ENCODE measurements around the gene ST8SIA6.

Gene ST8SIA6

DNA sequence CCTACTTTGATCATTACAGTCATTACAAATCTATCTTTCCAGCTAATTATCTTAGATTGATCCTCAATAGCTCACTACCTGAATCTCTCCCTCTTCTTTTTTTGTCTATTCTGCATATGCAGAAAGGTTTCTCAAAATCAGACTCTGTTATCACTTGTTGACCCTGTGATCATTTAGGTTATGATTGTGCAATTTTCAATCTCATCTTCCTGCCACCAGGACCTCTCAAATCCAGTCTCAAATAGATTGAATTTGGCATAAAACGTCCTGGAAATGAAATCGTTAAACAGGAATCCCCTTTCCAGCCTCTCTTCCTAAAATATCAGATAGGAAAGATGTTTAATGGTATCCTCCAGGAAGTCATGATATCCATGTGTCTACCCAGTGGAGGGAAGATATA is 96.6 kb downstream of the ST8SIA6 start:
- Histone ChIP-seq H3K27me3 (replicated peaks; ENCODE audit: insufficient read depth, low read length) (no peaks in the 10 kb centered on the region), H3K36me3 (replicated peaks; ENCODE audit: insufficient read depth, low read length) (no peaks in the 10 kb centered on the region), H3K27ac (ENCODE audit: low read length) (no peak overlapping the region), H4K20me1 (ENCODE audit: insufficient read depth, low read length) (no peaks in the 10 kb centered on the region), H3K9me2 (replicated peaks; ENCODE audit: insufficient read depth, low read length) (no peaks in the 10 kb centered on the region), H3F3A (ENCODE audit: insufficient read depth, low read length) (no peaks in the 10 kb centered on the region), H2AFZ (ENCODE audit: low read length) (no peak overlapping the region), H3K4me3 (ENCODE audit: low read length) (no peak overlapping the region), H3K79me2 (ENCODE audit: low read length) (no peaks in the 10 kb centered on the region), H3K4me1 (ENCODE audit: low read length) (no peaks in the 10 kb centered on the region), H3K9ac (ENCODE audit: low read length) (no peak overlapping the region), H3K9me3 (replicated peaks; ENCODE audit: insufficient read depth, low read length) (no peaks in the 10 kb centered on the region), H3K4me2 (ENCODE audit: low read depth, low read length) (no peak overlapping the region)
- DNase-seq: no peak
- no peak for TF ChIP-seq EZH2 (optimal IDR thresholded peaks at IDR 0.05; ENCODE audit: low read depth, low read length)
- TF ChIP-seq EZH2phosphoT487 (IDR thresholded peaks at IDR 0.05; ENCODE audit: low read length): no peak

DNA sequence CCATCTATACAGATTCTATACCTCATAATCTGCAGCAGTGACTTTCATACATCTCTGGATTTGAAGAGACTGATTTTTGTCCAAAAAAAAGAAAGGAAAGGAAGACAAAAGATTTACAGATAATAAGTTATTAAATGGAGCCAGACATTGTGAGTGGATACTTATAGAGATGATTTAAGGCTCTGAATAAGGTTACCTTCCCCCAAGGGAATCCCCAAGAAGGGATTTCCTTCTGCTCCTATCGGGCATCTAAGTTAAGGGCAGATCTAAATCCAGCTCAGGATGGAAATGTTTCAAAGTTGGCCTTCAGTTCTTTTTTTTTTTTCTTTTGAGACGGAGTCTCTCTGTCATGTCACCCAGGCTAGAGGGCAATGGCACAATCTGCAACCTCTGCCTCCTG is 97.6 kb downstream of the ST8SIA6 start:
- Histone ChIP-seq H3K27ac (ENCODE audit: low read length) (no peak overlapping the region), H3K36me3 (replicated peaks; ENCODE audit: insufficient read depth, low read length) (no peaks in the 10 kb centered on the region), H3F3A (ENCODE audit: insufficient read depth, low read length) (no peaks in the 10 kb centered on the region), H4K20me1 (ENCODE audit: insufficient read depth, low read length) (no peaks in the 10 kb centered on the region), H3K4me3 (ENCODE audit: low read length) (no peak overlapping the region), H3K9me2 (replicated peaks; ENCODE audit: insufficient read depth, low read length) (no peaks in the 10 kb centered on the region), H3K9me3 (replicated peaks; ENCODE audit: insufficient read depth, low read length) (no peaks in the 10 kb centered on the region), H2AFZ (ENCODE audit: low read length) (no peak overlapping the region), H3K4me2 (ENCODE audit: low read depth, low read length) (no peak overlapping the region), H3K27me3 (replicated peaks; ENCODE audit: insufficient read depth, low read length) (no peaks in the 10 kb centered on the region), H3K79me2 (ENCODE audit: low read length) (no peaks in the 10 kb centered on the region), H3K4me1 (ENCODE audit: low read length) (no peaks in the 10 kb centered on the region), H3K9ac (ENCODE audit: low read length) (no peak overlapping the region)
- no peak for DNase-seq
- TF ChIP-seq EZH2phosphoT487 (IDR thresholded peaks at IDR 0.05; ENCODE audit: low read length) (no peak), EZH2 (optimal IDR thresholded peaks at IDR 0.05; ENCODE audit: low read depth, low read length) (no peak)
- TF ChIP-seq, protein P1, sequence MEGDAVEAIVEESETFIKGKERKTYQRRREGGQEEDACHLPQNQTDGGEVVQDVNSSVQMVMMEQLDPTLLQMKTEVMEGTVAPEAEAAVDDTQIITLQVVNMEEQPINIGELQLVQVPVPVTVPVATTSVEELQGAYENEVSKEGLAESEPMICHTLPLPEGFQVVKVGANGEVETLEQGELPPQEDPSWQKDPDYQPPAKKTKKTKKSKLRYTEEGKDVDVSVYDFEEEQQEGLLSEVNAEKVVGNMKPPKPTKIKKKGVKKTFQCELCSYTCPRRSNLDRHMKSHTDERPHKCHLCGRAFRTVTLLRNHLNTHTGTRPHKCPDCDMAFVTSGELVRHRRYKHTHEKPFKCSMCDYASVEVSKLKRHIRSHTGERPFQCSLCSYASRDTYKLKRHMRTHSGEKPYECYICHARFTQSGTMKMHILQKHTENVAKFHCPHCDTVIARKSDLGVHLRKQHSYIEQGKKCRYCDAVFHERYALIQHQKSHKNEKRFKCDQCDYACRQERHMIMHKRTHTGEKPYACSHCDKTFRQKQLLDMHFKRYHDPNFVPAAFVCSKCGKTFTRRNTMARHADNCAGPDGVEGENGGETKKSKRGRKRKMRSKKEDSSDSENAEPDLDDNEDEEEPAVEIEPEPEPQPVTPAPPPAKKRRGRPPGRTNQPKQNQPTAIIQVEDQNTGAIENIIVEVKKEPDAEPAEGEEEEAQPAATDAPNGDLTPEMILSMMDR (IDR thresholded peaks at IDR 0.05; ENCODE audit: low read length): no peak

DNA sequence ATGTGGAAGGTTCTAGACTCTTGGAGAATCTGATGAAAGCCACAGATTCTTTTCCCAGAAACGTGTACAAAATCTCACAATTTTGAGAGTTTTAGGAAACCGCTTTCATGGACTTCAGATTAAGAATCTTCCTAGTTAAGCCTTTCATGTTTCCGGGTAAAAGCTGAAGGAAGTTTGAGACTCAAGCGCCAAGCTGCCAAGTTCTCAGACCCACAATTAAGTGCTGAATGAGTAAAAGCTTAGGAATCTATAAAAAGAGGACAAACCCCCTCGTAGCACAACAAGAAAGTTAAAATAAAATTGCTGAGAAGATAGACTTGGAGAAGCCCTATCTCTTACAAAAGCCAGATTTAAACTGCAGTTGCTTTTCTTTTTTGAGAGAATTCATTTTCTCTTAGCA is 99.6 kb downstream of the ST8SIA6 start:
- Histone ChIP-seq H3K4me2 (ENCODE audit: low read depth, low read length) (no peak overlapping the region), H3K9me2 (replicated peaks; ENCODE audit: insufficient read depth, low read length) (no peaks in the 10 kb centered on the region), H3K4me3 (ENCODE audit: low read length) (no peak overlapping the region), H3F3A (ENCODE audit: insufficient read depth, low read length) (no peaks in the 10 kb centered on the region), H3K27ac (ENCODE audit: low read length) (no peak overlapping the region), H4K20me1 (ENCODE audit: insufficient read depth, low read length) (no peaks in the 10 kb centered on the region), H3K9ac (ENCODE audit: low read length) (no peak overlapping the region), H3K27me3 (replicated peaks; ENCODE audit: insufficient read depth, low read length) (no peaks in the 10 kb centered on the region), H3K4me1 (ENCODE audit: low read length) (no peaks in the 10 kb centered on the region), H3K36me3 (replicated peaks; ENCODE audit: insufficient read depth, low read length) (no peaks in the 10 kb centered on the region), H3K79me2 (ENCODE audit: low read length) (no peaks in the 10 kb centered on the region), H2AFZ (ENCODE audit: low read length) (no peak overlapping the region), H3K9me3 (replicated peaks; ENCODE audit: insufficient read depth, low read length) (no peaks in the 10 kb centered on the region)
- TF ChIP-seq EZH2 (optimal IDR thresholded peaks at IDR 0.05; ENCODE audit: low read depth, low read length): no peak
- TF ChIP-seq, protein P1 (IDR thresholded peaks at IDR 0.05; ENCODE audit: low read length): no peak
- no peak for TF ChIP-seq EZH2phosphoT487 (IDR thresholded peaks at IDR 0.05; ENCODE audit: low read length)
- DNase-seq: no peak

DNA sequence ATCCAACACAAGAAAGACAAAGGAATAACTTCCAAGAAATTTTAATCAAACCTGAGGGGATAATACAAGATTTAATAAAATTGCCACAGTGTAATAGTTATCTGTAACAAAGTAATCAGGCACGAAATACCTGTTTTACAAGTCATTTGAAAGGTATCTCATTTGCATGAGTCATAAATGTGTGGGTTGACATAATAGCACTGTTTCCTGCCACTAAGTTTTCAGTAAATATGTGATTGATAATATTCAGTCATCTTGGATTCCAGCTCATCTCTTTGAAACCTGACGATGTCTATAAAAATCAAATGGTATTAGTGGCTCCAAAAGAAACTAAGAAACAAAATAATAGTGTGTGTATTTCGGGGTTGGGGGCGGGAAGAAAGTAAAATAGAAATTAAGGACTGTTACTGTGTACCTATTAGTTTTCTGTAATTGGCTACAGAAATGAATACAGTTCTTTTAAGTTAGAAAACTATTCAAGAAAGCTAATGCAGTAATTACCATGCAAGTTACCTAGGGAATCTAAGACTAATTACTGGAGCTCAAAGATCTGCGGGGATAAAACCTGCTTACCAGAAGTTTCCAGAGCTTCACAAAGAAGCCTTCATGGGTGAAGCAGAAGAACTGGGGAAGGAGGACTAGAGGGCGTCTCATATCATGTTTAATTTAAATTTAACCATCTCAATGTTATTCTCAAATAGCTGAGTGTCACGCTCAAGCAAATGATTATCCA is 100.7 kb downstream of the ST8SIA6 start:
- Histone ChIP-seq H3F3A (ENCODE audit: insufficient read depth, low read length) (no peaks in the 10 kb centered on the region), H3K9ac (ENCODE audit: low read length) (no peak overlapping the region), H3K4me2 (ENCODE audit: low read depth, low read length) (no peak overlapping the region), H4K20me1 (ENCODE audit: insufficient read depth, low read length) (no peaks in the 10 kb centered on the region), H3K79me2 (ENCODE audit: low read length) (no peaks in the 10 kb centered on the region), H3K4me1 (ENCODE audit: low read length) (no peaks in the 10 kb centered on the region), H3K27me3 (replicated peaks; ENCODE audit: insufficient read depth, low read length) (no peaks in the 10 kb centered on the region), H3K27ac (ENCODE audit: low read length) (no peak overlapping the region), H3K4me3 (ENCODE audit: low read length) (no peak overlapping the region), H3K9me2 (replicated peaks; ENCODE audit: insufficient read depth, low read length) (no peaks in the 10 kb centered on the region), H2AFZ (ENCODE audit: low read length) (no peak overlapping the region), H3K36me3 (replicated peaks; ENCODE audit: insufficient read depth, low read length) (no peaks in the 10 kb centered on the region), H3K9me3 (replicated peaks; ENCODE audit: insufficient read depth, low read length) (no peaks in the 10 kb centered on the region)
- DNase-seq: no peak
- TF ChIP-seq, protein P1 (IDR thresholded peaks at IDR 0.05; ENCODE audit: low read length): no peak
- TF ChIP-seq EZH2 (optimal IDR thresholded peaks at IDR 0.05; ENCODE audit: low read depth, low read length) (no peak), EZH2phosphoT487 (IDR thresholded peaks at IDR 0.05; ENCODE audit: low read length) (no peak)

All from MM.1S (cell line).